ENCODE data around the gene TMEFF2.
"Not testable (repeated sequence)": the region's sequence is repeated elsewhere in the genome, so short reads cannot be mapped to it uniquely, and the experiment has no call there.

The TMEFF2 gene

GRCh38 chr2:192166946-192167345 lies 27.8 kb downstream of the TMEFF2 start:
- no peak for DNase-seq

- no peak for DNase-seq
Measured at GRCh38 chr2:192165842-192166241, 28.9 kb downstream of the TMEFF2 start.

GRCh38 chr2:192162392-192163042 lies 32.2 kb downstream of the TMEFF2 start:
- peak; percentile 2 to 48 (median 8) for DNase-seq

- no peak for DNase-seq
Measured at GRCh38 chr2:192161656-192162290, 33.0 kb downstream of the TMEFF2 start.

GRCh38 chr2:192159736-192160135 lies 35.0 kb downstream of the TMEFF2 start:
- no peak for DNase-seq

GRCh38 chr2:192159208-192159607 lies 35.5 kb downstream of the TMEFF2 start:
- no peak for DNase-seq

- no peak for DNase-seq
Measured at GRCh38 chr2:192157776-192158175, 37.0 kb downstream of the TMEFF2 start.

GRCh38 chr2:192155511-192156118 lies 39.1 kb downstream of the TMEFF2 start:
- DNase-seq: no peak

GRCh38 chr2:192153561-192153960 lies 41.2 kb downstream of the TMEFF2 start:
- no peak for DNase-seq

GRCh38 chr2:192151853-192152252 lies 42.9 kb downstream of the TMEFF2 start:
- no peak for DNase-seq

- no peak for DNase-seq
Measured at GRCh38 chr2:192150166-192150565, 44.6 kb downstream of the TMEFF2 start.

GRCh38 chr2:192148620-192149321 lies 46.0 kb downstream of the TMEFF2 start:
- no peak for DNase-seq

GRCh38 chr2:192148241-192148619 lies 46.5 kb downstream of the TMEFF2 start:
- DNase-seq: no peak

GRCh38 chr2:192146069-192147015 lies 48.4 kb downstream of the TMEFF2 start:
- DNase-seq: no peak

- no peak for DNase-seq
Measured at GRCh38 chr2:192145496-192145895, 49.2 kb downstream of the TMEFF2 start.

- no peak for DNase-seq
Measured at GRCh38 chr2:192140236-192140839, 54.4 kb downstream of the TMEFF2 start.

GRCh38 chr2:192139813-192140212 lies 54.9 kb downstream of the TMEFF2 start:
- DNase-seq: no peak

- DNase-seq: no peak
Measured at GRCh38 chr2:192137451-192137850, 57.3 kb downstream of the TMEFF2 start.

GRCh38 chr2:192132604-192133003 lies 62.1 kb downstream of the TMEFF2 start:
- not testable (repeated sequence) for DNase-seq

- DNase-seq: not testable (repeated sequence)
Measured at GRCh38 chr2:192130312-192130711, 64.4 kb downstream of the TMEFF2 start.

- no peak for DNase-seq
Measured at GRCh38 chr2:192128655-192129054, 66.1 kb downstream of the TMEFF2 start.

- DNase-seq: no peak
Measured at GRCh38 chr2:192127434-192127833, 67.3 kb downstream of the TMEFF2 start.

All from activated naive CD4-positive, alpha-beta T cell (primary cell).